Stimulated activated naive B cell treated with anti-CD40 and anti-IgM and Interleukin-4, amounts not matched to agents 10 μg/mL and 1 μg/mL and 100 μg/mL, for 72 hours (primary cell): ENCODE results near the gene TAS1R3.
A peak's percentile ranks its signal among the peaks of the same experiment; 100 is the strongest.

ENCODE experiments used
- ATAC-seq, 2 donors: fragments of 150-1000 bp; cut with Tn5 transposase; replicated peaks; 2 replicates each; pipeline ENCODE4 v1.10.0; 2021; ENCODE audit warnings: moderate library complexity in 1 of 2
- DNase-seq: peaks from one replicate; pipeline ENCODE4 v3.0.0; 2021
- H3K27ac Mint-ChIP-seq: one replicate; pipeline ENCODE4 v1.8.0; 2022; ENCODE audit warnings: mild to moderate bottlenecking, mixed read lengths
- H3K27me3 Mint-ChIP-seq, 2 donors: one replicate each; pipeline ENCODE4 v1.8.0; 2022; ENCODE audit warnings: mixed read lengths in 2 of 2
- H3K36me3 Mint-ChIP-seq, 2 donors: one replicate each; pipeline ENCODE4 v1.8.0; 2022; ENCODE audit warnings: mixed read lengths in 2 of 2, mild to moderate bottlenecking in 1 of 2
- H3K4me1 Mint-ChIP-seq, 2 donors: one replicate each; pipeline ENCODE4 v1.8.0; 2022; ENCODE audit warnings: mixed read lengths in 2 of 2, mild to moderate bottlenecking in 1 of 2
- H3K4me3 Mint-ChIP-seq, 2 donors: one replicate each; pipeline ENCODE4 v1.8.0; 2022; ENCODE audit warnings: mild to moderate bottlenecking in 2 of 2, mixed read lengths in 2 of 2, moderate library complexity in 1 of 2
- H3K9me3 Mint-ChIP-seq, 2 donors: one replicate each; pipeline ENCODE4 v1.8.0; 2022; ENCODE audit warnings: mixed read lengths in 2 of 2, mild to moderate bottlenecking in 1 of 2

TAS1R3 gene

DNA sequence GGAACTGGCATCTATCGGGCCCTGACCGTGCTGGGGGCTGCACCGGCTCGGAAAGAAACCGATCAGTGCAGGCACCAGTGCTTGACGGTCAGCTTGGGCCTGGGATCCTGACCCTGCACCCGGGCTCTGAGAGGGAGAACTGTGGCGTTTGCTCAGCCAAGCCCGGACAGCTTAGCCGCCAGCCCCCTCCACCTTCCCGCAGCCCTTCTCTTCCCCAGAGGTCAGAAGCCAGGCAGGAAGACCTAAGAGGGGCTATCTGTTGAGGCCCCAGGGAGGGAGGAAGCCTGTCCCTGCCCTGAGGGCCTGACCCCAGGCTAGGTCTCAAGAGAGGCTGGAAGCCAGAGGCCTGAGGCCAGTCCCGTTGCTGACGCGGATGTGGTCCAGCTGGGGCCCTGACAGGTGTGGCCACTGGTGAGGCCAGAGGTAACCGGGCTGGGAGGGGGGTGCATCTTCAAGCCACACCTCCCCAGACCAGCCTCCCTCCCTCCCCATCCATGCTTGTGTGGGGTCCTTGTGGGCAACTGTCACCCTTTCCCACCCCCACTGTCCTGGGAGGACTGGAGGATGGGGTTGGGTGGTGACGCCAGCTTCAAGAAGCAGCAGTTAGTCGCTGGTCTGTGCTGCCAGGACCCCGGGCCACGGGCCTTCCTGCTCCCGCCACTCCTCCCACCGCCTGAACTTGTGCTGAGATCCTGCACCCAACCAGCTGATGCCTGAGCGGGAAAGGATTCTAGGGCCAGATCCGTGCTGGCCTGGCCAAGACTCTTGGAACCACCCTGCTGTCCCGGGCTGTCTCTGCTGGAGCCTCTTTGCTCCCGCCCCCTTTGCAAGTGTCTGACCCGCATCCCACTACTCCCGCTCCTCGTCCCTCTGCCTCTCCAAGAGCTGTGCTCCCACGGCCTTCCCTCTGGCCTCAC is 20.7 kb downstream of the TAS1R3 start:
- peaks cover 1 to 5% of the 10 kb centered on the region in 2 donors for H3K36me3 Mint-ChIP-seq
- H3K4me1 Mint-ChIP-seq = peaks cover 23 to 49% of the 10 kb centered on the region in 2 donors
- H3K9me3 Mint-ChIP-seq = no peaks in the 10 kb centered on the region
- ATAC-seq (no peak), DNase-seq (no peak)
- H3K27ac Mint-ChIP-seq = peak overlapping the region; percentile 84
- H3K4me3 Mint-ChIP-seq = peak overlapping the region; percentile 73 to 77
- peaks cover 22 to 34% of the 10 kb centered on the region in 2 donors for H3K27me3 Mint-ChIP-seq

DNA sequence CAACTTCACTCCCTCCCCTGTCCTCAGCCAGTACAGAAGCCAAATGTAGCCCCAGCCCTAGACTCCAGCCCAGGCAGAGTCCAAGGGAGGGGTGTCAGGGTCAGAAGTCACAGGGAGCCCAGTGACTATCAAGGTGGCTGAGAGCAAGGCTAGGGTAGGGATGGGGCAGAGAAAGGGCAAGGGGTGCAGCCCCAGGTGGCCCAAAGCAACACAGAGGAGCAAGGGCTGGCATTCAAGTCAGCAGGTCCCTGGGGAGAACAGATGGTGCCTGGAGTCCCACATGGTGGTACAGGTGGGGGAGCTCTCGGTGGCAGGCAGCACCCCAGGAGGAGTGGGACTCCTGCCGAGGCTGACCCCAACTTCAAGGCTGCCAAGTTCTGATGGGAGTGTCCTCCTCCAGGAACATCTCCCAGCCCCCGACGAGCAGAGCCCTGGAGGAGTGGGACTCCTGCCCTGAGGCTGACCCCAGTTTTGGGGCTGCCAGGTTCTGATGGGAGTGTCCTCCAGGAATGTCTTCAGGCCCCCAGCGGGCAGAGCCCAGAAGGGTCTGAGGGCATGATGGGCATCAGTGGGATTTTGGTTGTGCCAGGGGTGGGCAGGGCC is 21.8 kb downstream of the TAS1R3 start:
- peaks cover 31 to 45% of the 10 kb centered on the region in 2 donors for H3K27me3 Mint-ChIP-seq
- ATAC-seq (no peak), DNase-seq (no peak)
- peaks cover 17 to 39% of the 10 kb centered on the region in 2 donors for H3K4me1 Mint-ChIP-seq
- H3K27ac Mint-ChIP-seq = no peak overlapping the region
- H3K9me3 Mint-ChIP-seq = no peaks in the 10 kb centered on the region
- H3K4me3 Mint-ChIP-seq = peak overlapping the region; percentile 10 to 73
- peaks cover 1 to 5% of the 10 kb centered on the region in 2 donors for H3K36me3 Mint-ChIP-seq

DNA sequence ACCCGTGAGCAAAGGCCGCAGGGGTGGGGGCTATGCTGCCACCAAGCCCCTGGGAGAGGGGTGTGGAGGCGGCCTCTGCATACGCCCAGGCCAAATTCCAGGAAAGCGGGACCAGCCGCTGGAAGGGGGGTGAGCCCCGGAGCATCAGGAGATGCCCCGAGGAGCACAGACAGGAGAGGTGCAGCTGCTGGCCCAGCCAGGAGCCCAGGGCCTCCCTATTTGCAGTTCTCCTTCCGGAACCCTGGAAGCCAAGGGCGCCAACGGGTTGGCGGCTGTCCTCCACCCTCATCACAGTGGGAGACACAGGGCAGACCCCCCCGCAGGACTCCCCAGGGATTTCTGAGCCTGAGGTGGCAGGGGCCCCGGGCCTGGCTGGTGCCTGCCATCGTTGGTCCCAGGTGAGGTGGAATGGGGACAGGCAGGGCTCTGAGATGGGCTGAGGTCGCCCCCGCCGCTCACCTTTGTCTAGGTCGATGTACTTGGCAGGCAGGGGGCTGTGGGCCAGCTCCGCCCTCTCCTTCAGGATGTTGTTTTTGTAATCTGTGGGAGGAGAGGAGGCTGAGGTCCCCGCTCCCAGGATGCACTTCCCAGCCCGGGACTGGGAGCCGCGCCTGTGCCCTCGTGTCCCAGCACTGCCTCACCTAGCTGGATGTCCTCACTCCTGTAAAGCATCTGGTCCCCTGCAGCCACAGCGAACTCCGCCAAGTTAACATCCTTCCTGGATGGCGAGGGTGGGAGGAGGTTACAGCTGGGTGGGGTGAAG is 22.5 kb downstream of the TAS1R3 start:
- Mint-ChIP-seq H3K4me1 (peaks cover 17 to 40% of the 10 kb centered on the region in 2 donors), H3K36me3 (peaks cover 1 to 5% of the 10 kb centered on the region in 2 donors), H3K27ac (peak overlapping the region; percentile 31), H3K9me3 (no peaks in the 10 kb centered on the region), H3K27me3 (peaks cover 37 to 52% of the 10 kb centered on the region in 2 donors), H3K4me3 (peak overlapping the region in 1 of 2 donors; percentile 19)
- ATAC-seq (no peak), DNase-seq (no peak)

DNA sequence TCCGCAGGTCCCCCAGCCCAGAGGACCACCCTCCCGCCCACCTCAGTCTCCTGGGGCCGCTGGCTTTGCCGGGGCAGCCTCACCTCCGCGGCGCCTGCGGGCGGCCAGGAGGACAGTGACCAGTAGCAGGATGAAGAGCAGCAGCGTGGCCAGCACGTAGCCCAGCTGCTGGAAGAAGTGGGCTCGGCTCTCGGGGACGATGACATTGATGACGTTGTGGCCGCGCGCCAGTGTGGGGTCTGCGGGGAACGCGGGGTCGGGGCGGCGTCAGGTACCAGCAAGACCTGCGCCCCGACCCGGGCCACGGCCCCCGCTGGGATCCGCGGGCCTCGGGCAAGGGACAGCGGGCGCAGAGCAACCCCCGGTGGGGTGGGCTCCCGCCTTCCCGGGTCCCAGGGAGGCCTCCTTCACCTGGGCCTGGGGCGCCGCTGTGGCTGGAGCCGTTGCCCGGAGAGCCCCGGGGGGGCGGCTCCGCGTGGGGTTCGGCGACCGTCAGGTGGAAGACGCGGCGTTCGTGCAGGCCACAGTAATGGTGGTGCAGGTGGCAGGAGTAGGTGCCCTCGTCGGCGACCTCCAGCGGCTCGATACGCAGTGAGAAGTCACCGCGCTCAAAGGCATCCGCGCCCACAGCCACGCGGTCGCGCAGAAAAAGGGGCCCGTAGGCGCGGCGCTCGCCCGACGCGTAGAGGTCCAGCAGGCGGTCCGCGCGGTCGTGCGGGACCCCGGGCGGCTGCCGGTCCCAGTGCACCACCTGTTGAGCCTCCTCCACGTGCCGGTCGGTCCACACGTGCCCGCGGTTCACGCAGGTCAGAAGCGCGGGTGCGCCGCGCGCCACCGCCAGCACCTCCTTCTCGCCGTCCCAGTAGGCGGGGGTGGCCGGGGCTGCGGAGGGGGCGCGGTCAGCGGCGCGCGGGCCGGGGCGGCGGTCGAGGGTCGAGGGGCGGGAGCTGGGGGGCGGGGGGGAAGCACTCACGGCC is 23.5 kb downstream of the TAS1R3 start:
- peaks cover 17 to 50% of the 10 kb centered on the region in 2 donors for H3K4me1 Mint-ChIP-seq
- H3K9me3 Mint-ChIP-seq = no peaks in the 10 kb centered on the region
- peaks cover 1 to 5% of the 10 kb centered on the region in 2 donors for H3K36me3 Mint-ChIP-seq
- peak overlapping the region; percentile 60 to 63 for H3K4me3 Mint-ChIP-seq
- ATAC-seq (peak in 1 of 2 donors; percentile 11), DNase-seq (no peak)
- H3K27ac Mint-ChIP-seq = peak overlapping the region; percentile 85
- peaks cover 47 to 62% of the 10 kb centered on the region in 2 donors for H3K27me3 Mint-ChIP-seq

DNA sequence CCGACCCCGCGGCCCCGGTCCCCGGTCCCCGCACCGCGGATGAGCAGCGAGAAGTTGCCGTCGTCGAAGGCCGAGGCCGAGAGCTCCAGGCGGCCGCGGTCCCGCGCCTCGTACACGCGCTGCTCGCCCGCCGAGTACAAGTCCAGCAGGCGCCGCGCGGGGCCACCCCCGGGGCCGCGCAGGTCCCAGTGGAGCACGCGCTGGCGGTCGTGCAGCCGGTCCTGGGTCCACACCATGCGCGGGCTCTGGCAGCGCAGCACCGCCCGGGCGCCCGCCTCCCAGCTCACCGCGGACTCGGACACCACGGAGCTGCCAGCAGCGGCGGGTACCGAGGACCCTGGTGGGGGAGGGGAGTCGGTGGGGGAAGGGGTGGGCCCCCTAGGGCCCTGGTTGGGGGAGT is 24.3 kb downstream of the TAS1R3 start:
- DNase-seq = no peak
- H3K27me3 Mint-ChIP-seq = peaks cover 50 to 68% of the 10 kb centered on the region in 2 donors
- peaks cover 17 to 50% of the 10 kb centered on the region in 2 donors for H3K4me1 Mint-ChIP-seq
- H3K4me3 Mint-ChIP-seq = no peak overlapping the region
- no peaks in the 10 kb centered on the region for H3K9me3 Mint-ChIP-seq
- H3K27ac Mint-ChIP-seq = no peak overlapping the region
- ATAC-seq = peak; percentile 33 to 38
- peaks cover 1 to 5% of the 10 kb centered on the region in 2 donors for H3K36me3 Mint-ChIP-seq

DNA sequence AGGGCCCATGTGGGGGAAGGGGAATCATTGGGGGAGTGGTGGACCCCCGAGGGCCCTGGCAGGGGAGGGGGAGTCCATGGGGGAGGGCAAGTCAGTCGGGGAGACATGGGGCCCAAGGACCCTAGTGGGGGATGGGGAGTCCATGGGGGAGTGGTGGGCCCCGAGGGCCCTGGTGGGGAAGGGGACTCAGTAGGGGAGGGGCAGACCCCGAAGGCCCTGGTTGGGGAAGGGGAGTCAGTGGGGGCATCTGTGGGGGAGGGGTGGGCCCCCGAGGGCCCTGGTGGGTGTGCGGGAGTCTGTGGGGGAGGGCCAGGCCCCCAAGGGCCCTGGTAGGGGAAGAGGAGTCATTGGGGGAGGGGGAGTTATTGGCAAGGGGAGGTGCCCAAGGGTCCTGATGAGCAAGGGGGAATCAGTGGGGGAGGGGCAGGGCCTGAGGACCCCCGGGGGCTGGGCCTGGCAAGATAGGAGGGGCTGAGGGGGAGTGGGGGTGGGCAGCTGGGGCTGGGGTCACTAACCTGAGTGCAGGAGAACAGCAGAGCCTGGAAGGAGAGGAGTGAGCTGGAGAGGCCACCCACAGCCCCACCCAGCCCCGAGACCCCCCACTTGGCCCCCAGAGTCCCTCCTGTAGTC is 25.2 kb downstream of the TAS1R3 start:
- H3K4me3 Mint-ChIP-seq = no peak overlapping the region
- H3K27me3 Mint-ChIP-seq = peaks cover 57 to 76% of the 10 kb centered on the region in 2 donors
- DNase-seq (no peak), ATAC-seq (no peak)
- peaks cover 1 to 5% of the 10 kb centered on the region in 2 donors for H3K36me3 Mint-ChIP-seq
- H3K27ac Mint-ChIP-seq = no peak overlapping the region
- H3K9me3 Mint-ChIP-seq = no peaks in the 10 kb centered on the region
- H3K4me1 Mint-ChIP-seq = peaks cover 20 to 50% of the 10 kb centered on the region in 2 donors

DNA sequence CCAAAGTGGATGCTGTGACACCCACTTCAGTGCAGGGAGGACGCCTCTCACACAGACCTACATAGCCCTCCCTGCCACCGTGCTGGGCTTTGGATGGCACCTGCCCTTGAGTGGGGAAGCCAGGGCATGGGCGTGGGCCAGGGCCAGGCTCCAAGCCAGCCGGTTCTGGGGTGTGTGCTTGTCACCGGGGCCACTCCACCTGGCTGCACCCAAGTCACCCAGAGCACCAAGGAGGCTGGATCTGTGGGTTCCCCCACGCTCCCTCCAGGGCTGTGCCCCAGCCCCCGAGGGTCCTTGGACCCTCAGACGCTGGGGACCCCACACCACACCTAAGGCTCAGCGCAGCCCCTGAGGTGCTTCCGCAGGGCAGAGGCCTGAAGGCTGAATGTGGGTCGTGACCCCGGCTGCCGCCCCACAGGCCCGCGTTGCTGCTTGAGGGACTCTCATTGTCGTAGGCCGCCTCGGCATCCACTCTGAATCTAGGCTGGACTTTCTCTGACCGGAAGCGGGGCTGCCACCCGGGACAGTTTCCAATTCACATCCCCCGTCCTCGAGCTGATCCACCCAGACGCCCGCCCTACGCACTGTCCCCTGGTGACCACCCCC is 25.8 kb downstream of the TAS1R3 start:
- peaks cover 57 to 77% of the 10 kb centered on the region in 2 donors for H3K27me3 Mint-ChIP-seq
- no peaks in the 10 kb centered on the region for H3K9me3 Mint-ChIP-seq
- peaks cover 1 to 5% of the 10 kb centered on the region in 2 donors for H3K36me3 Mint-ChIP-seq
- DNase-seq = no peak
- peaks cover 20 to 48% of the 10 kb centered on the region in 2 donors for H3K4me1 Mint-ChIP-seq
- H3K27ac Mint-ChIP-seq = peak overlapping the region; percentile 81
- no peak overlapping the region for H3K4me3 Mint-ChIP-seq
- ATAC-seq = peak; percentile 19 to 30

DNA sequence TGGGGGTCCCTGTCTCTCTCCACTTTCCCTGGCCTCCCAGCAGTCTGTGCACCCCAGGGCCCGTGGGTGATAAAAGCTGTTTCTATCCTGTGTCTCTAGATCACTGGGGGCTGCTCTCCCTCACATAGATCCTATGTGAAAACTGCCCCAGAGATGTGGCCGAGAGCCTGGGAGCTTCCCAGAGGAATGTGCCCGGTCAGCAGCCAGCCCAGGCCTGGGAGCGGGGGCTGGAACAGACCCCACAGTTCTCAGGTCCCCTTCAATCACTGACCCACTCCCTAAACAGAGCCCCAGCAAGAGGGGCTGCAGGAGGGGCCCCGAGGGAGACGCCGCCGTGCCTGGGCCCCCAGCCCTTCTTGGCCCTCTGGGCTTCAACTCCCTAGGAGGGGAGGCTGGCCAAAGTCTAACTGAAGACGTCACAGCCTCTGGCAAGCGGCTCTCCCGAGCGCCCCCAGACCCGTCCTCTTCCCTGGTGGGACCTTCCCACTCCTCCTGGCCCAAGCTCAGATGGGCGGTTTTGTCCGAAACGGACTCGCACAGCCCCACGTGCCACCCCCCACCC is 26.9 kb downstream of the TAS1R3 start:
- Mint-ChIP-seq H3K36me3 (no peaks in the 10 kb centered on the region), H3K4me1 (peaks cover 10 to 38% of the 10 kb centered on the region in 2 donors), H3K27ac (no peak overlapping the region), H3K9me3 (no peaks in the 10 kb centered on the region), H3K4me3 (no peak overlapping the region), H3K27me3 (peaks cover 52 to 72% of the 10 kb centered on the region in 2 donors)
- no peak for ATAC-seq
- DNase-seq = no peak

DNA sequence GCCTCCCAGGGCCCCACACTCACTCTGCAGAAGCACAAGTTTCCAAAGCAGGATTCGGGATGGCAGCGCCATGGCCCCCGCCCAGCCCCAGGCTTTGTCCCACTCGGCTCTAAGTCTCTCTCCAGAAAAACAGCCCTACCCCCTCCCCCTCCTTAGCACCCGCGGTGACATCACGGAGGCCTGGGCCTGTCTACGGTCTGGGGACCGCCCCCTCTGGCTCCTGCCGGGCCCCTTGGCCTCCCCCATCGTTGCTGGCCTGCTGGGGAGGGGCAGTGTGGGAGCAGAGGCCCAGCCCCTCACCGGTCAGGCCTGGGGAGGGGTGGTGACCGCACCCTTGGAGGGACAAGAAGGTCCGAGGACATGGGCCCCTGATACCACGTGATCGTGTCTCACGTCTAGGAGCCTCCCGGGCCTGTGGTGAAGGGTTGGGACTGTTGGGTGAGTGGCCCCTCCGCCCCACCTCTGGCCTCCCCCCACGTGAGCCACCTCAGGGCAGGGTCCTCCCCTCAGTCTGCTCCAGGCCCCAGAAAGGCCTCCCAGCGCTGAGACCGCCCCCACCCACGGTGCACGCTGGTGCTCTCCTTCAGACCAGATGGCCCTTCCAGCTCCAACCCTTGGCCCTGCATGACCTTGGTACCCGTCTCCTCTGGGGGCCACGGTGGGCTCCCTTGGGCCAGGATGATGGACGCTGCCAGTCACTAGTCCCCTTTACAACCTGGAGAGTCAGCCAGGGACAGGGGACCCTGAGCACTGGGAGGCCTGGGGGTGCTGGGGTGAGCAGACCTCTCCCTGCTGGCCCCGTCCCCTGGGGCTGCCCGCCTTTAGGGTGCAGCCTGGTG is 27.6 kb downstream of the TAS1R3 start, which contains the start of gene MXRA8:
MXRA8 (minus strand) TSS at position 123 of the 839 bp plus-strand sequence; CDS start at position 72, 51 bp downstream.
- no peak for DNase-seq
- H3K9me3 Mint-ChIP-seq = no peaks in the 10 kb centered on the region
- peak within 1 kb of the TSS; percentile 81 for H3K27ac Mint-ChIP-seq
- H3K36me3 Mint-ChIP-seq = no peaks in the 10 kb centered on the region
- peaks cover 45 to 65% of the 10 kb centered on the region in 2 donors for H3K27me3 Mint-ChIP-seq
- no peak within 1 kb of the TSS for H3K4me3 Mint-ChIP-seq
- H3K4me1 Mint-ChIP-seq = peaks cover 4 to 31% of the 10 kb centered on the region in 2 donors
- peak in 1 of 2 donors; percentile 25 for ATAC-seq

DNA sequence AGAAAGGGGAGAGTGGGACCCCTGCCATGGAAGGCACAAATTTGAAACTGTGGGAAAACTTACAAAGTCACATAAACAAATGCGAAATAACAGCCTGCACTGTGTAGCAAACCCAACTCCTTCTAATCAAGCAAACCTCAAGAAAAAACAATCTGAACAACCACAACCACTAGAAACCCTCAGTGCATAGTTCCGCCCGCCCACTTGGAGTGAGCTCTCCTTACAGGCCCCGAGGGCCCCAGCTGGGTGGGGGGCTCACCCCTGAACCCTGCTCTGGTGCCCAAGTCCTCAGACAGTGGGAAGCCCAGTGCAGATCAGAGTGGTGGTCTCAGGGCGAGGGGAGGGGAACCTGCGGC is 28.2 kb downstream of the TAS1R3 start:
- DNase-seq (no peak), ATAC-seq (peak in 1 of 2 donors; percentile 37)
- Mint-ChIP-seq H3K4me3 (no peak overlapping the region), H3K27ac (no peak overlapping the region), H3K27me3 (peaks cover 40 to 58% of the 10 kb centered on the region in 2 donors), H3K9me3 (no peaks in the 10 kb centered on the region), H3K4me1 (peaks cover 3 to 25% of the 10 kb centered on the region in 2 donors), H3K36me3 (no peaks in the 10 kb centered on the region)

DNA sequence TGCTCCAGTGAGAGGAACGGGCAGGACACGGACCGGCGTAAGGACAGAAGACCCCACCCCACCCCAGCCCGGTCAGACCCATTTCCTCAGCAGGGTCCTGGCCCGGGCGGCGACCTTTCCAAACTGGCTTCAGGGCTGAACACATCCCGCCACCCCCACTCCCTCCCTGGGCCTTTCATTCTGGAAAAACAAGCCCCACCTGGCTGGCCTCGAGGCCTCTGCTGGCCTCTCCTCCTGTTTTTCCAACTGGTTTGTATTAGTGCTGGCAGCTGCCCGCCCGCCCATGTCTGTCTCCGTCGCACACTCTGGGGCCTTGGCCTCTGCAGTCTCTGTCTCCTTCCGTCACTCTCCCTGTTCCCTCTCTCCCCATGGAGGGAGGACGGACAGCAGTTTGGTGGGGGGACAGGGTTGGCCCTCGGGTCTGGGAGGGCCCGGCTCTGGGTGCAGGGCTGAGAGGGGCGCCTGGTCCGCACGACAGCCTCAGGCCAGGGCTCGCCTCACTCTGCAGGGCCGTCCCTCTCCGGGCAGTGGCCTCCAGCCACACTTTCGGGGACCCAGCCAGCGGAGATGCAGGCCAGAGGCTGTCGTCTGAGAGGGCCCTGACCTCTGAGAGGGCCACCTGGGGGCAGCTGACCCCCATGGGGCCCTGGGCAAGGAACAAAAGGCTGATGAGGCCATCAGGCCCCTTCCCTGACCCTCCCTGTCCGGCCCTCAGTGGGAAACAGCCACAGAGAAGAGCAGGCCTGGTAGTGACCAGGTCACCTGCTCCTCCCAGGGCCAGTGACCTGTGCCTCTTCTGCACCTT is 28.8 kb downstream of the TAS1R3 start:
- H3K9me3 Mint-ChIP-seq = no peaks in the 10 kb centered on the region
- H3K27me3 Mint-ChIP-seq = peaks cover 39 to 53% of the 10 kb centered on the region in 2 donors
- H3K27ac Mint-ChIP-seq = no peak overlapping the region
- H3K4me1 Mint-ChIP-seq = peaks cover 3 to 20% of the 10 kb centered on the region in 2 donors
- ATAC-seq (no peak), DNase-seq (no peak)
- no peaks in the 10 kb centered on the region for H3K36me3 Mint-ChIP-seq
- H3K4me3 Mint-ChIP-seq = no peak overlapping the region
